Keratinocyte (primary cell): ENCODE data around the gene ALOXE3.
A peak's percentile ranks its signal among the peaks of the same experiment; 100 is the strongest.

Experiments used
- CTCF ChIP-seq, 3 experiments: IDR thresholded peaks in 1 of 3; conservative IDR thresholded peaks in 1 of 3; optimal IDR thresholded peaks in 1 of 3; 2 replicates in 2 of 3; 3 replicates in 1 of 3; pipeline versions ENCODE3 to v1.5.1; 2011; ENCODE audit warnings: low read length in 3 of 3, mild to moderate bottlenecking in 3 of 3, moderate library complexity in 2 of 3, control low read depth in 1 of 3, inconsistent platforms in 1 of 3; ENCODE audit not compliant: insufficient read depth in 2 of 3; ENCODE audit errors: extremely low read depth in 1 of 3
- EZH2 ChIP-seq: IDR thresholded peaks from one replicate; pipeline ENCODE4 v1.6.1; 2012; ENCODE audit warnings: inconsistent platforms, mild to moderate bottlenecking, low read length, moderate library complexity

DNA sequence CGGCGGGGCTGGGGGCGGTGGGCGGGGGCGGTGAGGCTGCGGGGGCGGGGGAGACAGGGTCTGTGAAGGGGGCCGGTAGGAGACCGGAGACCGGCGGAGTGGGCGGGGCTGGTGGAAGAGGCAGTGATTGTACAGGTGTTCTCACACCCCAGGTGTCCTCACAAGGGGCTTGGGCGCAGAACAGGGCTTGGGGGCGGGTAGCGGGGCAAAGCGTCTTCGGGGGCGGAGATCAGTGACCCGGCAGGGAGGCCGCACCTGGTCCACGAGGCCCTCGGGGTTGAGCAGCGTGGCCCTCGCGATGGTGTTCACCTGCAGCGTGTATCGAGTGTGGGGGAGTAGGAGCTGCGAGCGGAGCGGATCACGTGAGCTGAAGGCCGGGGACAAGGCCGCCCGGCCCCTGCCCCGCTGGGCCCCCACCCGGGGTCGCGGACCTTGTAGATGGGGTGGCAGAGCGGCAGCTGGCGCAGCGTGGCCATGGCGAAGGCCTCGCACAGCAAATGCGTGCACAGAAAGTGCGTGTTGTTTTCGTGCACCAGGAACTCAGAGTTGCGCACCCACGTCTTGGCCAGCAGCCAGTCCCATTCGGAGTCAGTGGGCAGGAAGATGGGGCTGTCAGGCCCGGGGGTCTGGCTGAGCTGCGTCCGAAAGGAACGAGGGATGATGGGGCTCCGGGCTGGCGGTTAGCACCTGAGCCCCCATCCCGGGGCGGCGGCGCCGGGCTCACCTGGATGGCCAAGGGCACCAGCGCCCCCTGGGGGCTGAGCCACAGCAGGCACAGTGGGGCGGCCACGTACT is 8.5 kb downstream of the ALOXE3 start:
- TF ChIP-seq CTCF (optimal IDR thresholded peaks at IDR 0.05 in 1 of 3, IDR thresholded peaks at IDR 0.05 in 1 of 3, conservative IDR thresholded peaks at IDR 0.05 in 1 of 3; ENCODE audit: extremely low read depth in 1 of 3, insufficient read depth in 2 of 3, low read length in 3 of 3) (peak; percentile 76 to 99 (median 95)), EZH2 (no peak)
